BLaER1 treated with 17β-estradiol and CSF1 and Interleukin-3, amounts not matched to agents 10 nM and 100 nM (cell line): ENCODE results near the gene ZNF276.
"Not testable (repeated sequence)": the region's sequence is repeated elsewhere in the genome, so short reads cannot be mapped to it uniquely, and the experiment has no call there.

Experiments
- H3K27ac ChIP-seq, 11 experiments: shearing (Covaris generic); formaldehyde crosslinking; 2 replicates each; pipeline ENCODE4 v1.8.1; 2022
- H3K27me3 ChIP-seq, 11 experiments: shearing (Covaris generic); formaldehyde crosslinking; 2 replicates each; pipeline ENCODE4 v1.8.1; 2022
- H3K36me3 ChIP-seq, 11 experiments: shearing (Covaris generic); formaldehyde crosslinking; 2 replicates each; pipeline ENCODE4 v1.8.1; 2022
- H3K4me1 ChIP-seq, 10 experiments: shearing (Covaris generic); formaldehyde crosslinking; 2 replicates each; pipeline ENCODE4 v1.8.1; 2022
- H3K4me2 ChIP-seq, 11 experiments: shearing (Covaris generic); formaldehyde crosslinking; 2 replicates each; pipeline ENCODE4 v1.8.1; 2022
- H3K4me3 ChIP-seq, 10 experiments: shearing (Covaris generic); formaldehyde crosslinking; 2 replicates each; pipeline ENCODE4 v1.8.1; 2022
- H3K9ac ChIP-seq, 11 experiments: shearing (Covaris generic); formaldehyde crosslinking; 2 replicates each; pipeline ENCODE4 v1.8.1; 2022
- H3K9me3 ChIP-seq, 11 experiments: shearing (Covaris generic); formaldehyde crosslinking; replicated peaks in 1 of 11; 2 replicates each; pipeline ENCODE4 v1.8.1; 2022
- H4K20me1 ChIP-seq, 11 experiments: shearing (Covaris generic); formaldehyde crosslinking; 2 replicates each; pipeline ENCODE4 v1.8.1; 2022
- Cebpa-rat ChIP-seq, 11 experiments: shearing (Covaris generic); IDR thresholded peaks; 2 replicates each; pipeline ENCODE4 v1.8.1; 2022

Gene ZNF276

GRCh38 chr16:89688395-89688794 is 32.9 kb upstream of the ZNF276 start:
- H3K4me2 ChIP-seq = peak overlapping the region; percentile 85 to 99 (median 97); a peak in 21 of 22 replicates

DNA sequence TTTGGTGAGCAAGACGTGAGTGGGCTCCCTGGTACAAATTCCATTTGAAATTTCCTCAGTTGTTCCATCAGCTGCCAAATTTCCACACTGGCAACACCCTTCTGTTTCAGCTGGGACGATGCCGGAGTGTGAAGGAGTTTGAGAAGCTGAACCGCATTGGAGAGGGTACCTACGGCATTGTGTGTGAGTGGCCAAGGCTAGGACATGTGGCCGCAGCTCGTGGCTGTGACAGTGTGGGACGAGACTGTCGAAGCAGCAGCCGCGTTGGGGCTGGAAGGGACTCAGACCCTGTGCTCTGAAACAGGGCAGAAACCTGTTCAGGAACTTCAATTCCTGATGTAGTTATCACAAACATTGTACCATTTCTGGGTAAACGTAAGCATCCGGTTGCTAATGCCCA is 32.2 kb upstream of the ZNF276 start:
- Histone ChIP-seq H3K9me3 (peaks cover 13 to 19% (median 18%) of the 10 kb centered on the region in 11 experiments), H3K27me3 (no peaks in the 10 kb centered on the region), H4K20me1 (peaks cover 0 to 63% (median 44%) of the 10 kb centered on the region in 11 experiments; a peak in 19 of 22 replicates), H3K27ac (no peak overlapping the region), H3K4me3 (no peak overlapping the region), H3K36me3 (peaks cover 46 to 78% (median 69%) of the 10 kb centered on the region in 11 experiments), H3K4me1 (peaks cover 13 to 58% (median 49%) of the 10 kb centered on the region in 10 experiments), H3K9ac (peak overlapping the region in 4 of 11 experiments; percentile 8 to 96 (median 54); a peak in 3 of 22 replicates), H3K4me2 (peak overlapping the region in 2 of 11 experiments; percentile 87 to 98; a peak in 2 of 22 replicates)
- no peak for TF ChIP-seq Cebpa-rat (IDR thresholded peaks at IDR 0.05)

More at GRCh38 chr16:89688395-89688794, 32.9 kb upstream of the ZNF276 start:
- no peaks in the 10 kb centered on the region for H3K27me3 ChIP-seq
- H4K20me1 ChIP-seq = peaks cover 0 to 56% (median 37%) of the 10 kb centered on the region in 11 experiments; a peak in 17 of 22 replicates
- no peak for TF ChIP-seq Cebpa-rat (IDR thresholded peaks at IDR 0.05)
- H3K4me1 ChIP-seq = peaks cover 13 to 50% (median 42%) of the 10 kb centered on the region in 10 experiments
- peaks cover 13 to 26% (median 25%) of the 10 kb centered on the region in 11 experiments for H3K9me3 ChIP-seq
- H3K4me3 ChIP-seq = no peak overlapping the region
- H3K36me3 ChIP-seq = peaks cover 39 to 78% (median 68%) of the 10 kb centered on the region in 11 experiments
- peak overlapping the region in 5 of 11 experiments; percentile 29 to 96 (median 89); a peak in 6 of 22 replicates for H3K9ac ChIP-seq
- H3K27ac ChIP-seq = peak overlapping the region in 1 of 11 experiments; percentile 92; a peak in 1 of 22 replicates

GRCh38 chr16:89689621-89690020 is 31.7 kb upstream of the ZNF276 start:
- H3K27ac ChIP-seq, H3K27me3 ChIP-seq, H3K4me3 ChIP-seq, H3K4me2 ChIP-seq: not testable (repeated sequence)
- Histone ChIP-seq H3K4me1 (peaks cover 13 to 61% (median 52%) of the 10 kb centered on the region in 10 experiments), H4K20me1 (peaks cover 0 to 68% (median 47%) of the 10 kb centered on the region in 11 experiments; a peak in 19 of 22 replicates), H3K9me3 (peaks cover 10 to 14% (median 14%) of the 10 kb centered on the region in 11 experiments), H3K9ac (peak overlapping the region in 2 of 11 experiments; percentile 8 to 15; a peak in 1 of 22 replicates), H3K36me3 (peaks cover 50 to 78% (median 71%) of the 10 kb centered on the region in 11 experiments)

DNA sequence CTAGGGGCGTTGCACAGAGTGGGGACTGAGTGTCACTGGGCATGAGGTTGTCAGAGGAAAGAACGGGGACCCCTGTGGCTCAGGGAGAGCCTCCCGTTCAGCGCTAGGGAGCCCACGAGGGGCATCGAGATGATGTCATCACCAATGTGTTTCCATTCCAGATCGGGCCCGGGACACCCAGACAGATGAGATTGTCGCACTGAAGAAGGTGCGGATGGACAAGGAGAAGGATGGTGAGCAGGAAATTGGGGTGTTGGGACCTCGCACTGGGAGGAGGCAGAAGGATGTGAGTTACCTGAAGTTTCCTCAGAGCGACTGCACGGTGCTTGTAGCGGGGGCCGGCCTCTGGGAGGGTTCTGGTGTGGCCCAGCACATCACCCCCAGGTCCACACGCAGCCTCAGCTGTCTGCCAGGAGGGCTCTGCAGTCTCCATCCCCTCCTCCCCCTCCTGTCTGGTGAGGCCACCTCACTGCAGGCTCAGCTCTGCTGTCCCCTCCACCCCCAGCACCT is 30.9 kb upstream of the ZNF276 start:
- peaks cover 2 to 6% (median 5%) of the 10 kb centered on the region in 11 experiments; a peak in 21 of 22 replicates for H3K9me3 ChIP-seq
- no peak overlapping the region for H3K4me3 ChIP-seq
- H3K36me3 ChIP-seq = peaks cover 47 to 78% (median 70%) of the 10 kb centered on the region in 11 experiments
- no peak overlapping the region for H3K4me2 ChIP-seq
- no peak overlapping the region for H3K9ac ChIP-seq
- no peaks in the 10 kb centered on the region for H3K27me3 ChIP-seq
- peaks cover 3 to 76% (median 52%) of the 10 kb centered on the region in 11 experiments; a peak in 19 of 22 replicates for H4K20me1 ChIP-seq
- peaks cover 14 to 67% (median 59%) of the 10 kb centered on the region in 10 experiments for H3K4me1 ChIP-seq
- no peak for TF ChIP-seq Cebpa-rat (IDR thresholded peaks at IDR 0.05)
- H3K27ac ChIP-seq = no peak overlapping the region

- Histone ChIP-seq H3K9ac (peak overlapping the region in 8 of 11 experiments; percentile 10 to 65 (median 32); a peak in 9 of 22 replicates), H3K27me3 (no peaks in the 10 kb centered on the region), H3K4me3 (no peak overlapping the region), H3K9me3 (no peaks in the 10 kb centered on the region), H3K36me3 (peaks cover 53 to 80% (median 72%) of the 10 kb centered on the region in 11 experiments), H3K4me2 (peak overlapping the region in 8 of 11 experiments; percentile 28 to 72 (median 59); a peak in 15 of 22 replicates), H3K4me1 (peaks cover 23 to 76% (median 68%) of the 10 kb centered on the region in 10 experiments), H4K20me1 (peaks cover 13 to 86% (median 62%) of the 10 kb centered on the region in 11 experiments; a peak in 21 of 22 replicates), H3K27ac (peak overlapping the region in 3 of 11 experiments; percentile 28 to 35 (median 30); a peak in 2 of 22 replicates)
- no peak for TF ChIP-seq Cebpa-rat (IDR thresholded peaks at IDR 0.05)
These were observed 29.9 kb upstream of the ZNF276 start for GRCh38 chr16:89691231-89691985.

DNA sequence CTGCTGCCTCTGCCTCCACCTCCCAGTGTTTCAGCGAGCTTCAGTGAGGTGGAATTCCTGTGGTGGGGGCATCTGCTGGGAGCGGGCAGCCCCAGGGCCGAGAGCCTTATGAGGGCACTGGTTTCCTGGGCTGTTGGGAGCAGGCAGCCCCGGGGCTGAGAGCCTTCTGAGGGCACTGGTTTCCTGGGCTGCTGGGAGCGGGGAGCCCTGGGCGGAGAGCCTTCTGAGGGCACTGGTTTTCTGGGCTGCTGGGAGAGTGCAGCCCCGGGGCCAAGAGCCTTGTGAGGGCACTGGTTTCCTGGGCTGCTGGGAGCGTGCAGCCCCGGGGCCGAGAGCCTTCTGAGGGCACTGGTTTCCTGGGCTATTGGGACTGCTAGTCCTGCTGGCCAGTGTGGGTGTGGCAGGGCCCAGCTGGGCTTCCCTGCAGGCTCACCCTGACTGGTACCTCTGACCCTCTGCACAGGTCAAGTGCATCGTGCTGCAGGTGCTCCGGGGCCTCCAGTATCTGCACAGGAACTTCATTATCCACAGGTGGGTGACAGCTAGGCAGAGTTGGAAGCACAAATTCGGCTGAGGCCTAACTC is 29.3 kb upstream of the ZNF276 start:
- Histone ChIP-seq H3K9ac (peak overlapping the region in 8 of 11 experiments; percentile 10 to 65 (median 32); a peak in 9 of 22 replicates), H3K27me3 (no peaks in the 10 kb centered on the region), H3K4me1 (peaks cover 29 to 83% (median 75%) of the 10 kb centered on the region in 10 experiments), H3K27ac (peak overlapping the region in 3 of 11 experiments; percentile 28 to 35 (median 30); a peak in 4 of 22 replicates), H3K36me3 (peaks cover 57 to 86% (median 77%) of the 10 kb centered on the region in 11 experiments), H4K20me1 (peaks cover 20 to 91% (median 67%) of the 10 kb centered on the region in 11 experiments; a peak in 21 of 22 replicates), H3K9me3 (no peaks in the 10 kb centered on the region), H3K4me3 (no peak overlapping the region), H3K4me2 (peak overlapping the region in 8 of 11 experiments; percentile 28 to 72 (median 59); a peak in 14 of 22 replicates)
- TF ChIP-seq Cebpa-rat (IDR thresholded peaks at IDR 0.05) = no peak

GRCh38 chr16:89693289-89693731 is 28.0 kb upstream of the ZNF276 start:
- H4K20me1 ChIP-seq = peaks cover 31 to 91% (median 67%) of the 10 kb centered on the region in 11 experiments; a peak in 21 of 22 replicates
- H3K4me1 ChIP-seq = peaks cover 20 to 81% (median 67%) of the 10 kb centered on the region in 10 experiments
- H3K4me2 ChIP-seq = peak overlapping the region in 7 of 11 experiments; percentile 39 to 70 (median 57); a peak in 14 of 22 replicates
- no peak overlapping the region for H3K4me3 ChIP-seq
- peak overlapping the region in 5 of 11 experiments; percentile 10 to 67 (median 37); a peak in 5 of 22 replicates for H3K9ac ChIP-seq
- no peak overlapping the region for H3K27ac ChIP-seq
- H3K36me3 ChIP-seq = peaks cover 68 to 93% (median 86%) of the 10 kb centered on the region in 11 experiments
- no peaks in the 10 kb centered on the region for H3K9me3 ChIP-seq
- H3K27me3 ChIP-seq = no peaks in the 10 kb centered on the region
- TF ChIP-seq Cebpa-rat (IDR thresholded peaks at IDR 0.05) = no peak
